Stimulated activated CD8-positive, alpha-beta memory T cell treated with anti-CD3 and anti-CD28 coated beads, Interleukin-12 subunit alpha, Interleukin-12 subunit beta, amount 100 ng/mL, for 4 hours (primary cell): ENCODE measurements around the gene MACROH2A1.

Experiments
- DNase-seq: peaks from one replicate; pipeline ENCODE4 v3.0.0-alpha.2; 2020; ENCODE audit warnings: low read depth

Gene MACROH2A1

GRCh38 chr5:135396459-135397055, 2.5 kb downstream of the MACROH2A1 start:
- DNase-seq, result no peak

GRCh38 chr5:135395866-135396265, 3.2 kb downstream of the MACROH2A1 start:
- no peak for DNase-seq

GRCh38 chr5:135395451-135395850, 3.6 kb downstream of the MACROH2A1 start:
- no peak for DNase-seq

- DNase-seq, result no peak
Measured at GRCh38 chr5:135394095-135394494, 4.9 kb downstream of the MACROH2A1 start.

- DNase-seq, result no peak
Measured at GRCh38 chr5:135393691-135394090, 5.3 kb downstream of the MACROH2A1 start.

- DNase-seq, result no peak
Measured at GRCh38 chr5:135393229-135393628, 5.8 kb downstream of the MACROH2A1 start.

GRCh38 chr5:135392256-135392655, 6.8 kb downstream of the MACROH2A1 start:
- DNase-seq, result no peak

GRCh38 chr5:135391869-135392255, 7.2 kb downstream of the MACROH2A1 start:
- no peak for DNase-seq

GRCh38 chr5:135391116-135391868, 7.7 kb downstream of the MACROH2A1 start:
- no peak for DNase-seq

- no peak for DNase-seq
Measured at GRCh38 chr5:135388860-135389435, 10.1 kb downstream of the MACROH2A1 start.

- DNase-seq, result no peak
Measured at GRCh38 chr5:135387629-135387960, 11.4 kb downstream of the MACROH2A1 start.

- no peak for DNase-seq
Measured at GRCh38 chr5:135386886-135387628, 12.0 kb downstream of the MACROH2A1 start.

- no peak for DNase-seq
Measured at GRCh38 chr5:135386096-135386495, 12.9 kb downstream of the MACROH2A1 start.

- no peak for DNase-seq
Measured at GRCh38 chr5:135385576-135385975, 13.5 kb downstream of the MACROH2A1 start.

- no peak for DNase-seq
Measured at GRCh38 chr5:135384898-135385297, 14.1 kb downstream of the MACROH2A1 start.

GRCh38 chr5:135383803-135384495, 15.1 kb downstream of the MACROH2A1 start:
- DNase-seq, result no peak

GRCh38 chr5:135382981-135383380, 16.1 kb downstream of the MACROH2A1 start:
- DNase-seq, result no peak

- no peak for DNase-seq
Measured at GRCh38 chr5:135382106-135382790, 16.8 kb downstream of the MACROH2A1 start.

- no peak for DNase-seq
Measured at GRCh38 chr5:135379046-135379654, 19.9 kb downstream of the MACROH2A1 start.

GRCh38 chr5:135377751-135378680, 21.0 kb downstream of the MACROH2A1 start:
- no peak for DNase-seq
